ENCODE results near the gene EIPR1. TPM values are rescaled to one million over a fixed set of nuclear protein-coding genes. Genes with fewer than 3 reads are reported as not detected.

Gene EIPR1
- total and polyA plus RNA-seq, 10 of the 15 experiments (the other 5 are each of a cell fraction or from before 2014, with no cell fraction given), result 23.6 to 61.2 (median 42.2) TPM

GRCh38 chr2:3296182-3296972 lies 81.2 kb downstream of the EIPR1 start:
- Histone ChIP-seq H3K4me3 (no peak overlapping the region), H3K4me1 (ENCODE audit: control insufficient read depth, insufficient read depth, low read length) (no peaks in the 10 kb centered on the region), H3K27me3 (replicated peaks in 1 of 2; ENCODE audit: control insufficient read depth in 2 of 2, insufficient read depth in 2 of 2, low read length in 1 of 2) (no peaks in the 10 kb centered on the region), H3K4me2 (ENCODE audit: control insufficient read depth, insufficient read depth) (no peak overlapping the region), H2AFZ (ENCODE audit: control insufficient read depth, low read depth, low read length) (no peak overlapping the region), H3K9ac (ENCODE audit: control insufficient read depth, insufficient read depth, low read length) (no peak overlapping the region), H4K20me1 (ENCODE audit: control insufficient read depth, insufficient read depth) (no peaks in the 10 kb centered on the region), H3K79me2 (ENCODE audit: control insufficient read depth, insufficient read depth, low read length) (no peaks in the 10 kb centered on the region; the same call in 1 of the 2 replicates), H3K9me3 (replicated peaks; ENCODE audit: control insufficient read depth, insufficient read depth, low read length) (no peaks in the 10 kb centered on the region), H3K27ac (ENCODE audit: control insufficient read depth, insufficient read depth) (no peak overlapping the region), H3K36me3 (ENCODE audit: control insufficient read depth in 2 of 2, insufficient read depth in 2 of 2, low read length in 1 of 2) (peaks cover 0 to 8% of the 10 kb centered on the region in 2 experiments; a peak in 2 of 4 replicates)
- intact Hi-C loops (cut with micrococcal nuclease; ENCODE audit: unreplicated experiment) (no loop called here), in situ Hi-C loops (cut with MboI) (no loop called here)
- FAIRE-seq (no peak), ATAC-seq (no peak), DNase-seq (ENCODE audit: low read depth, low spot score) (no peak)
- TF ChIP-seq MYB (IDR thresholded peaks at IDR 0.05; ENCODE audit: borderline replicate concordance, low read depth, low read length), result no peak
- no peak for TF ChIP-seq MTA3 (IDR thresholded peaks at IDR 0.05; ENCODE audit: borderline replicate concordance, low read length)
- TF ChIP-seq E2F4 (IDR thresholded peaks at IDR 0.05; ENCODE audit: low read depth, low read length), result no peak
- ChIA-PET POLR2A (no interaction called here), SMC1A (ENCODE audit: uncharacterized antibody, unreplicated experiment) (no interaction called here), RAD21 (ENCODE audit: unreplicated experiment) (no interaction called here), CTCF (interaction anchor here (0.6 kb wide), 1 partner anchor 589 kb away, joined by 3 read pairs; no protein-coding TSS in a partner anchor)
- WGBS (ENCODE audit: insufficient coverage, insufficient replicate concordance, low lambda C conversion rate, missing lambda C conversion rate), result 98% methylated on average over 4 of the region's 4 CpGs
- BruUV-seq (replicated peaks), result no TSS peak

- ChIA-PET SMC1A (ENCODE audit: uncharacterized antibody, unreplicated experiment) (no interaction called here), POLR2A (no interaction called here), RAD21 (ENCODE audit: unreplicated experiment) (no interaction called here), CTCF (no interaction called here)
- no peaks in the 10 kb centered on the region; the same call in 1 of the 2 replicates for H3K79me2 ChIP-seq (ENCODE audit: control insufficient read depth, insufficient read depth, low read length)
- DNase-seq (ENCODE audit: low read depth, low spot score) (no peak), FAIRE-seq (no peak), ATAC-seq (no peak)
- in situ Hi-C loops (cut with MboI) (no loop called here), intact Hi-C loops (cut with micrococcal nuclease; ENCODE audit: unreplicated experiment) (no loop called here)
- H2AFZ ChIP-seq (ENCODE audit: control insufficient read depth, low read depth, low read length), result no peak overlapping the region
- TF ChIP-seq E2F4 (IDR thresholded peaks at IDR 0.05; ENCODE audit: low read depth, low read length) (no peak), SIX5 (IDR thresholded peaks at IDR 0.05; ENCODE audit: low read depth, low read length, severe bottlenecking) (no peak), RCOR1 (conservative IDR thresholded peaks at IDR 0.05; ENCODE audit: low read depth, low read length) (no peak), TAF1 (IDR thresholded peaks at IDR 0.05; ENCODE audit: borderline replicate concordance, low read depth, low read length) (no peak), ASH2L (IDR thresholded peaks at IDR 0.05; ENCODE audit: borderline replicate concordance, low read depth) (no peak), MEF2B (IDR thresholded peaks at IDR 0.05; ENCODE audit: partially characterized antibody, poor library complexity, severe bottlenecking) (no peak), HDAC6 (IDR thresholded peaks at IDR 0.05; ENCODE audit: unreplicated experiment) (no peak), CBX3 (IDR thresholded peaks at IDR 0.05; ENCODE audit: borderline replicate concordance, low read depth) (no peak), RELB (IDR thresholded peaks at IDR 0.05; ENCODE audit: low read depth) (no peak)
- H3K4me3 ChIP-seq, result no peak overlapping the region
- no peaks in the 10 kb centered on the region for H3K4me1 ChIP-seq (ENCODE audit: control insufficient read depth, insufficient read depth, low read length)
- no peaks in the 10 kb centered on the region; the same call in 2 of the 3 replicates for H3K9me3 ChIP-seq (replicated peaks; ENCODE audit: control insufficient read depth, insufficient read depth, low read length)
- peaks cover 0 to 3% of the 10 kb centered on the region in 2 experiments; a peak in 2 of 4 replicates for H3K36me3 ChIP-seq (ENCODE audit: control insufficient read depth in 2 of 2, insufficient read depth in 2 of 2, low read length in 1 of 2)
- no peak overlapping the region for H3K9ac ChIP-seq (ENCODE audit: control insufficient read depth, insufficient read depth, low read length)
- WGBS (ENCODE audit: insufficient coverage, insufficient replicate concordance, low lambda C conversion rate, missing lambda C conversion rate), result 97% methylated on average over 4 of the region's 4 CpGs
- H3K4me2 ChIP-seq (ENCODE audit: control insufficient read depth, insufficient read depth), result no peak overlapping the region
- BruUV-seq (replicated peaks), result no TSS peak
- no peaks in the 10 kb centered on the region for H4K20me1 ChIP-seq (ENCODE audit: control insufficient read depth, insufficient read depth)
- no peaks in the 10 kb centered on the region for H3K27me3 ChIP-seq (replicated peaks in 1 of 2; ENCODE audit: control insufficient read depth in 2 of 2, insufficient read depth in 2 of 2, low read length in 1 of 2)
- H3K27ac ChIP-seq (ENCODE audit: control insufficient read depth, insufficient read depth), result no peak overlapping the region
Observed at GRCh38 chr2:3294493-3294892, 83.1 kb downstream of the EIPR1 start.
